B cell (primary cell): ENCODE measurements around the gene TGFB1. TPM values are rescaled to one million over a fixed set of nuclear protein-coding genes. Genes with fewer than 3 reads are reported as not detected.
A peak's percentile ranks its signal among the peaks of the same experiment; 100 is the strongest.

Experiments
- ATAC-seq: fragments of 200-7000 bp; cut with Tn5 transposase; one replicate; pipeline ENCODE4 v1.10.0; 2021; ENCODE audit warnings: low read depth, mild to moderate bottlenecking, moderate number of reproducible peaks, moderate library complexity
- CTCF ChIA-PET: fragments of 350-600 bp; sonication (Branson Sonifier 250); formaldehyde crosslinking; loops from one replicate; lab custom pipeline; 2021; ENCODE audit warnings: antibody characterized with exemption, inconsistent platforms; lab: Charles Lee
- POLR2A ChIA-PET: fragments of 350-600 bp; sonication (Branson Sonifier 250); formaldehyde crosslinking; loops from one replicate; lab custom pipeline; 2021; ENCODE audit warnings: antibody characterized with exemption; lab: Charles Lee
- DNase-seq: peaks from one replicate; pipeline ENCODE4 v3.0.0; 2013
- H2AFZ ChIP-seq: 2 replicates; pipeline ENCODE4 v1.6.1; 2012; ENCODE audit warnings: mild to moderate bottlenecking, low read depth, low read length; ENCODE audit not compliant: insufficient read depth, poor library complexity, severe bottlenecking
- H3K27ac ChIP-seq, 2 donors: 1 replicate in 1 of 2; 2 replicates in 1 of 2; pipeline ENCODE4 v1.5.1; 2012 to 2013; ENCODE audit warnings: low read length in 2 of 2, mild to moderate bottlenecking in 2 of 2, moderate library complexity in 1 of 2
- H3K27me3 ChIP-seq, 4 experiments: fragments of 200-600 bp in 1 of 4; sonication (generic) in 1 of 4; replicated peaks in 1 of 4; 1 replicate in 2 of 4; 2 replicates in 2 of 4; pipeline versions ENCODE4 v1.6.1 to v1.7.0; 2013 to 2016; ENCODE audit warnings: low read length in 3 of 4, mild to moderate bottlenecking in 2 of 4, mixed read lengths in 1 of 4, moderate library complexity in 1 of 4; ENCODE audit not compliant: insufficient read depth in 4 of 4, control insufficient read depth in 3 of 4; ENCODE audit errors: control extremely low read depth in 1 of 4
- H3K36me3 ChIP-seq, 2 experiments: replicated peaks in 1 of 2; 1 replicate in 1 of 2; 2 replicates in 1 of 2; pipeline versions ENCODE4 v1.6.1 to v1.7.1; 2013; ENCODE audit warnings: low read length in 1 of 2; ENCODE audit not compliant: insufficient read depth in 2 of 2, control insufficient read depth in 1 of 2; ENCODE audit errors: control extremely low read depth in 1 of 2, extremely low read depth in 1 of 2
- H3K4me1 ChIP-seq, 2 donors: fragments of 200-600 bp in 1 of 2; sonication (generic) in 1 of 2; 1 replicate in 1 of 2; 2 replicates in 1 of 2; pipeline versions ENCODE4 v1.5.1 to v1.6.1; 2013 to 2017; ENCODE audit warnings: low read length in 2 of 2; ENCODE audit not compliant: control insufficient read depth in 2 of 2, insufficient read depth in 2 of 2
- H3K4me2 ChIP-seq: replicated peaks from 2 replicates; pipeline ENCODE3; 2012; ENCODE audit warnings: mild to moderate bottlenecking, low read depth, low read length; ENCODE audit not compliant: poor library complexity, severe bottlenecking
- H3K4me3 ChIP-seq, 5 experiments: fragments of 200-600 bp in 1 of 5; sonication (generic) in 1 of 5; 1 replicate in 3 of 5; 2 replicates in 2 of 5; pipeline versions ENCODE4 v1.5.1 to v1.7.0; 2011 to 2016; ENCODE audit warnings: low read length in 4 of 5, mild to moderate bottlenecking in 4 of 5, low read depth in 2 of 5, control low read depth in 1 of 5, moderate library complexity in 1 of 5; ENCODE audit not compliant: insufficient read depth in 1 of 5; ENCODE audit errors: control extremely low read depth in 1 of 5, extremely low read depth in 1 of 5
- H3K79me2 ChIP-seq: fragments of 200-600 bp; sonication (generic); one replicate; pipeline ENCODE4 v1.6.0; 2016; ENCODE audit warnings: low read length; ENCODE audit not compliant: control insufficient read depth, insufficient read depth
- H3K9ac ChIP-seq: fragments of 200-600 bp; sonication (generic); 2 replicates; pipeline ENCODE4 v1.6.1; 2017; ENCODE audit warnings: mild to moderate bottlenecking, low read length, moderate library complexity
- H3K9me3 ChIP-seq, 3 donors: one replicate each; pipeline versions ENCODE4 v1.6.1 to v1.7.1; 2013; ENCODE audit warnings: low read length in 2 of 3; ENCODE audit not compliant: control insufficient read depth in 2 of 3, insufficient read depth in 1 of 3; ENCODE audit errors: control extremely low read depth in 1 of 3
- H4K20me1 ChIP-seq: 2 replicates; pipeline ENCODE4 v1.6.0; 2012; ENCODE audit warnings: mild to moderate bottlenecking, low read length; ENCODE audit not compliant: insufficient read depth, control insufficient read depth, poor library complexity, severe bottlenecking
- H3K27ac Mint-ChIP-seq: one replicate; pipeline ENCODE4 v1.8.0; 2021; ENCODE audit warnings: mixed read lengths
- H3K27me3 Mint-ChIP-seq: one replicate; pipeline ENCODE4 v1.8.0; 2021; ENCODE audit warnings: mixed read lengths
- H3K4me1 Mint-ChIP-seq: one replicate; pipeline ENCODE4 v1.8.0; 2021; ENCODE audit warnings: mixed read lengths
- H3K4me3 Mint-ChIP-seq: one replicate; pipeline ENCODE4 v1.8.0; 2021; ENCODE audit warnings: mixed read lengths
- H3K9me3 Mint-ChIP-seq: one replicate; pipeline ENCODE4 v1.8.0; 2022; ENCODE audit warnings: mixed read lengths; ENCODE audit not compliant: insufficient read depth
- CTCF ChIP-seq: fragments of 200-600 bp; IDR thresholded peaks from one replicate; pipeline ENCODE4 v1.8.0; 2022; ENCODE audit warnings: antibody characterized with exemption, mild to moderate bottlenecking
- EZH2 ChIP-seq: IDR thresholded peaks from 2 replicates; pipeline ENCODE4 v1.6.1; 2012; ENCODE audit warnings: borderline replicate concordance, low read depth, mild to moderate bottlenecking, moderate library complexity, low read length; ENCODE audit not compliant: insufficient read depth, poor library complexity, severe bottlenecking
- WGBS: methylation state at CpG from one replicate; pipeline ENCODE4 v1.1.5; 2013; ENCODE audit warnings: missing lambda C conversion rate; ENCODE audit not compliant: insufficient coverage; 5-methylcytosine and 5-hydroxymethylcytosine counted together
- intact Hi-C: fragments of 100-400 bp; cut with micrococcal nuclease; formaldehyde crosslinking; loops from one replicate; pipeline ENCODE4 v1.10.0; 2022
- polyA plus RNA-seq: library from polyadenylated mRNA; depleted of rRNA; stranded (reverse); fragments of >200 nt; gene quantifications from 2 replicates; pipeline ENCODE4 v1.2.3, GENCODE V29; 2012
- total RNA-seq, 2 donors: library from RNA; stranded (reverse); fragments of 120-200 nt in 1 of 2; gene quantifications; 1 replicate in 1 of 2; 2 replicates in 1 of 2; pipeline versions ENCODE4 v1.2.3 to v1.2.4, GENCODE V29; 2013 to 2022

TGFB1 gene
- total and polyA plus RNA-seq, 2 donors (not counting 1 experiment from before 2014, with no cell fraction given) = 109 to 120 TPM

GRCh38 chr19:41307090-41307875 lies 46.4 kb downstream of the TGFB1 start:
- no peaks in the 10 kb centered on the region for H3K9me3 Mint-ChIP-seq
- Histone ChIP-seq H3K4me3 (no peak overlapping the region), H2AFZ (no peak overlapping the region), H3K79me2 (peaks cover 62% of the 10 kb centered on the region), H3K27me3 (no peaks in the 10 kb centered on the region), H3K36me3 (peaks cover 5 to 44% of the 10 kb centered on the region in 2 experiments), H3K4me1 (peaks cover 68 to 85% of the 10 kb centered on the region in 2 donors), H3K9me3 (no peaks in the 10 kb centered on the region), H3K9ac (peak overlapping the region; percentile 10), H3K27ac (peak overlapping the region; percentile 89 to 100), H4K20me1 (peaks cover 17% of the 10 kb centered on the region), H3K4me2 (peak overlapping the region; percentile 98)
- ChIA-PET CTCF (interaction anchor here (0.5 to 8.3 kb wide), 22 partner anchors 9 to 644 kb away, joined by 3 to 89 read pairs (median 7); partner anchors contain the start of genes B9D2, HNRNPUL1 and TGFB1), POLR2A (interaction anchor here (0.9 to 1.0 kb wide), 2 partner anchors 40 to 44 kb away, joined by 3 to 5 read pairs; no protein-coding TSS in a partner anchor)
- no peak for ATAC-seq
- no peak for DNase-seq
- WGBS = 33% methylated on average over 2 of the region's 8 CpGs
- intact Hi-C loops = no loop called here
- H3K27me3 Mint-ChIP-seq = no peaks in the 10 kb centered on the region
- H3K4me1 Mint-ChIP-seq = peaks cover 71% of the 10 kb centered on the region
- peak overlapping the region; percentile 68 for H3K4me3 Mint-ChIP-seq
- no peak for TF ChIP-seq EZH2
- H3K27ac Mint-ChIP-seq = peak overlapping the region; percentile 100

- no peak for ATAC-seq
- Histone ChIP-seq H3K36me3 (peaks cover 5 to 51% of the 10 kb centered on the region in 2 experiments), H3K4me2 (no peak overlapping the region), H3K79me2 (peaks cover 50% of the 10 kb centered on the region), H2AFZ (no peak overlapping the region), H3K27ac (peak overlapping the region; percentile 89 to 100), H3K9ac (no peak overlapping the region), H3K9me3 (no peaks in the 10 kb centered on the region), H3K4me3 (no peak overlapping the region), H4K20me1 (peaks cover 12% of the 10 kb centered on the region), H3K27me3 (no peaks in the 10 kb centered on the region), H3K4me1 (peaks cover 72 to 86% of the 10 kb centered on the region in 2 donors)
- Mint-ChIP-seq H3K27ac (peak overlapping the region; percentile 6), H3K4me1 (peaks cover 71% of the 10 kb centered on the region), H3K9me3 (no peaks in the 10 kb centered on the region), H3K27me3 (no peaks in the 10 kb centered on the region), H3K4me3 (no peak overlapping the region)
- TF ChIP-seq EZH2 = no peak
- TF ChIP-seq CTCF = no peak
- CTCF ChIA-PET = interaction anchor here (0.7 to 8.3 kb wide), 10 partner anchors 9 to 331 kb away, joined by 3 to 89 read pairs (median 12); partner anchors contain the start of genes HNRNPUL1 and TGFB1
- WGBS = 85% methylated on average over 13 of the region's 13 CpGs
- intact Hi-C loops = no loop called here
- DNase-seq = no peak
- POLR2A ChIA-PET = interaction anchor here (1.1 kb wide), 1 partner anchor 42 kb away, joined by 3 read pairs; the partner anchor contains the start of gene HNRNPUL1
Measured at GRCh38 chr19:41305927-41306793, 47.6 kb downstream of the TGFB1 start.
